Activated CD4-positive, alpha-beta T cell treated with anti-CD3 and anti-CD28 coated beads, Interleukin-2, amount 50 U/mL, for 4 hours (primary cell): ENCODE measurements around the gene FADS3.

ENCODE experiments used
- DNase-seq, 2 experiments: peaks; one replicate each; pipeline ENCODE4 v3.0.0-alpha.2; 2020

The FADS3 gene

GRCh38 chr11:61875698-61876097 lies 15.6 kb downstream of the FADS3 start:
- DNase-seq = no peak

GRCh38 chr11:61874853-61875252 lies 16.5 kb downstream of the FADS3 start:
- DNase-seq = no peak

GRCh38 chr11:61874377-61874809 lies 17.0 kb downstream of the FADS3 start:
- DNase-seq = no peak

DNA sequence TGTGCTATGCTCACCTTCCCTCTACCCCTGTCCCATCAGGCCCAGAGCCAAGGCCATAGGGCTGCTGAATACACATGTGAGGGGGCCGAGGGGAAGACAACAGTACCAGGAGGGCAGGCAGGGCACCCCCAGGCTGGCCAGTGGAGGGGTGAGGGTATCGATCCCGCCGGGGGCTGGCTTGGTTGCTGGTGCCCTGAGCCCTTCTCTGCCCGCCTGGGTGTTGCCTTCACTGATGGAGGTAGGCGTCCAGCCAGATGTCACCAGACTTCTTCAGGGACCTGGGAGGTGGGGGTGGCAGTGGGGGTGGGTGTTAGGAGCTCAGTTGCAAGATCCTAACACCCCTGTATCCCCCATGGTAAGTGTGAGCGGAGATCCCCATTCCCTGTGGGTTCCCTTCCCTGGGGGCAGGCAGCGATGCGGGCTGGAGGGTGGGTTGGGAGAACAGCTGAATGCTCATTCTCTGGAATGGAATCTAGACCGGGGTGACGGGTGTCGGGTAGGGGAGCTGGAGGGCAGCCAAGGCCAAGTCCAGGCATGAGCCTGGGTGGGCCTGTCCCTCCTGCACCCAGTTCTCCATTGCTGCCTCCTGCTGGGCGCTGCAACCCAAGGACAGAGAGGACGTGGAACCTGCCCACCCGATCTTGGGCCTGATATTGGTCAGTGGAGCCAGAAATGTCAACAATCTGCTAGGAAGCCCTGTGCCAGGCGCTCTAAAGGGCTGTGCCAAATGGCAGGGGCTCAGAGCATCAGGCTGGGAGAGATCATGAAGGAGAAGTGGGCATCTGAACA lies 17.6 kb downstream of the FADS3 start:
- DNase-seq = no peak

GRCh38 chr11:61872935-61873565 lies 18.3 kb downstream of the FADS3 start:
- no peak for DNase-seq

DNA sequence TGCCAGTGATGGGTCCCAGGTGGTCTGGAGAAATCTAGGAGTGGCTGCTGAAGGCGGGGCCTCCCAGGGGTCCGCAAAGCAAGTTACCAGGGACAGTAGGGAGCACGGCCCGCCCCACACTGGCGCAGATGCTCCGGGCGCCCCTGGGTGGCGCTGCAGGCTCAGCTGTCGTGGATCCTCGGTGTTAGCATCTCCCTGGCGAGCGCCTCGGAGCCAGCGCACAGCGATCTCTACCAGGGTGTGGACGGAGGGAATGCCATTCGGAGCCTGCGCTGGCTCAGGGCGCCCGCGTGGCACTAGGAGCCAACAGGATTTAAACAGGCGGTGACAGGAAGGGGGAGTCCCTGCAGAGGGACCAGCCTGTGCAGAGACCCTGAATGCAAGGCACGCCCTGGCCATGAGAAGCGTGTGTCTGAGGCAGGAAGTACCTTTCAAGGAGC lies 20.2 kb downstream of the FADS3 start:
- DNase-seq = peak; percentile 45 to 55

GRCh38 chr11:61870541-61871031 lies 20.8 kb downstream of the FADS3 start:
- no peak for DNase-seq

GRCh38 chr11:61869708-61870451 lies 21.5 kb downstream of the FADS3 start:
- DNase-seq = no peak

DNA sequence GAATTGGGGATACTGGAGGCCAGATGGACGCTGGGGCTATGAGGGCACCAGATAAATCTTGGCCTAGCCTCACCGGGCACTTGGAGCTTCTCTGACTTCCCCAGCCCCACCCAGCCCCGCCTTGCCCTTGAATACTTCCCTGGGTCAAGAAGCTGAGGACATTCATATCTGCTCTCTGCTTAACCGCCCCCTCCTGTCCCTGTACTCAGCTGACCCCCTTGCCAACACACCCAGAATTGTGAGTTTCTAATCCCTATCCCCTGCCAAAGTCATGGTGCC lies 22.0 kb downstream of the FADS3 start:
- no peak for DNase-seq

DNA sequence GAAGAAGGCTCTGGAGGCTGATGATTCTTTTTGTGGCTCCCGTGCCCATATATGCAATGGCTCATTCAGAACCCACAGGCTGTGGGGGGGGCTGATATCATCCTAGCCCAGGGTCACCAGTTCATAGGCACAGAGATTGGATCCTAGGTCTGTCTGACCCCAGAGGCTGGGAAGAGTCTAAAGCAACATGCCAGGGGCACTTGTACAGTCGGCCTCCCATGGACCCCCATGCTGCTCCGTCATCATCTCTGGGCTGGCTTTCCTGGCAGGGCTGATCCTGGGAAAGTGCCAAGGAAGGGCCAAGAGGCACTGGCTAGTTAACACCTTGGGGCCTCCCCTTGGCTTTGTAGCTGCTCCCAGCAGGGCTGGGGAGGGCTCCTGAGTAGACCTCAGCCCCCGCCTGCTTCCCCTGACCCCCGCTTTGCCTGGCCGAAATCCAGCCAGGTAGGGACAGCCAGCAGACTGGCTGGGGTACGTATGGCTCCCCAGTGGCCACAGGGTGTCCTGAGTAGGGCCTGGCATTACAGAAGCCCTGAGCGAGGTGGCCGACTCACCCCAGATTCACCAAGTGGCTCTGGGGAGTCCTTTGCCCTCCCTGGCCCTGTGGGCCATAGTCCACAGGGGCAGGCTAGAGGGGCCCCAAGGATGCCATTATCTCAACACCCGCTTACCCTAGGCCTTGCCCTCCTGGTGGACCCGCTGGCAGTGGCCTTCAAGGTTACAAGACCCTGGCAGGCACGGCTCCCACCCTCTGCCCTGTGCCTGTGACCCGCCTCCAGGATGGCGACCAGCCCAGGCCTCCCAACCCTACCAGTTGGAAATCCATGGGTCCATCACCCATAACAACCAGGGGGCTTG lies 22.5 kb downstream of the FADS3 start:
- no peak for DNase-seq

DNA sequence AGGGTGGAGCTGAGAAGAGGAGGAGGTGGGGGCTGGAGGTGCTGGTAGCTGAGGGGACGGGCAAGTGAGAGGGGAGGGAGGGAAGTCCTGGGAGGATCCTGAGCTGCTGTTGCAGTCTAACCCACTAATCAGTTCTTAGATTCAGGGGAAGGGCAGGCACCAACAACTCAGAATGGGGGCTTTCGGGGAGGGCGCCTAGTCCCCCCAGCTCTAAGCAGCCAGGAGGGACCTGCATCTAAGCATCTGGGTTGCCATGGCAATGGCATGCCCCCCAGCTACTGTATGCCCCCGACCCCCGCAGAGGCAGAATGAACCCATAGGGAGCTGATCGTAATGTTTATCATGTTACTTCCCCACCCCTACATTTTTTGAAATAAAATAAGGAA lies 24.4 kb downstream of the FADS3 start:
- no peak for DNase-seq

GRCh38 chr11:61866231-61866957 lies 25.0 kb downstream of the FADS3 start:
- DNase-seq = no peak

DNA sequence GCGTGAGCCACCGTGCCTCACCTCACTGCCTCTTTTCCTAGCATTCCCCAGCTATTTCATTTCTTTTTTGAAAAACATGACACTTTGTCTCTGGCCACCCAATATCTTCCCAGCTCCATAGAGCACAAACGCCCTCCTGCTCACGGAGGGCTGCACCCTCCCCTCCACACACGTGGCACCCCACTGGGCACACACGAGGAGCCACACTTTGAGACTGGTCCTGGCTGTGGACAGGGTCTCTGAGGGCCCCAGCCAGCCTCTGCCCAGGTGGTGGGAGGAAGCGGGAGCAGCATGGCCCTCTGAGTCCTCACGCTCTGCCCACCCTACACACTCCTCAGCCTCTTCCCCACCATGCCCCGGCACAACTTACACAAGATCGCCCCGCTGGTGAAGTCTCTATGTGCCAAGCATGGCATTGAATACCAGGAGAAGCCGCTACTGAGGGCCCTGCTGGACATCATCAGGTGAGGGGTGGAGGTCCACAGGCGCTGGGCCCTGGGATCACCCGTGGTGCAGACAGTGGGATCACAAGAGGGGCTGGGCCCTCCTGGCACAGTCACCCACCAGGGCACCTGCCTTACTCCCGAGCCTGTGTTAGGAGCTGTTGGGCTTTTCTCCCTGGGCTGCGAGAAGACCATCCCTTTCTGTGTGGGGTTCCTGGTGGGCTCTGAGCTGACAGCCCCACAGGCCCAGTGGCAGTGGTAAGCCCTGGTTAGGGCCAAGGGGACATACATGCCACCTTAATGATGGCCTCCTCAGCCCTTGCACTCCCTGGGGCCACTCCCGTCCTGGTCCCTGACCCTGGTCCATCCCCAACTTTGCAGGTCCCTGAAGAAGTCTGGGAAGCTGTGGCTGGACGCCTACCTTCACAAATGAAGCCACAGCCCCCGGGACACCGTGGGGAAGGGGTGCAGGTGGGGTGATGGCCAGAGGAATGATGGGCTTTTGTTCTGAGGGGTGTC lies 26.2 kb downstream of the FADS3 start:
- DNase-seq = no peak

DNA sequence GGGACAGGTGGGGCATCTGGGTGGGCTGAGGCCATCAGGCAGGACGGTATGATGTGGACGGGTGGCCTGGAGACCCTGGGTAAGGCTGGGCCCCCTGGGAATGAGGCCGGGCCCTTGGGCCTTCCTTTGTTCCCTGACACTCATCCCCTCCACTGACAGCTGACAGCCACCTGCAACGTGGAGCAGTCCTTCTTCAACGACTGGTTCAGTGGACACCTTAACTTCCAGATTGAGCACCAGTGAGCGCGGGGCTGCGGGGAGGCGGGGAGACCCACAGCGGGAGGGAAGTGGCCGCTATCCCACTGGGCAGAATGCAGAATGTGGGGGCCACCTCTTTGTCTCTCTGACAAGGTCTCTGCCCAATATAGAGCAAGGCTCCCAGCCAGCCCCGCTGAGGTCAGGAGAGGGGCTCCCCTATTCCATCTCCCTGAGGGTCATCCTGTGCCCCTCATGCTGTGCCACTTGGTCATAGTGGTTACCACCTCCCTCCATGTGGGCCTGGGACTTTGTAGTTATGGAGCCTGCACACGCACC lies 27.7 kb downstream of the FADS3 start:
- no peak for DNase-seq

- DNase-seq = no peak
These were observed 28.4 kb downstream of the FADS3 start for GRCh38 chr11:61862714-61863547.

DNA sequence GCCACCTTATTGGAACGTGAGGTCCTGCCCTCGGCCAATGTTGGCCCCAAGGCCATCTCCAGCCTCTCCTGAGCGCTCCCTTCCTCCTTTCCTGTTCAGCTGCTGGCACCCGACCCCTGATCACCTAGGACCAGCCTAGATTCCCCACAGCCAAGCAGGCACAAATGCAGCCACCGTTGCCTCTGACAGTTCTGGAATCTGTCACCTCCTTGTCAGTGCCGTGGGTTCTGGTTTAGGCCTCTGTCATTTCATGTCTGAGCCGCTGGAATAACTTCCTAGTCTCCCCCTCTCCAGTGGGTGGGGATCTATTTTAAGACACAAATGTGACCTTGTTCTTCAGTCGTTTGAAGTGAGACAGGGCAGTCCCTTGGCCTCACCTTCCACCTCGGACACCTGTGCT lies 29.7 kb downstream of the FADS3 start:
- DNase-seq = no peak

GRCh38 chr11:61860054-61860903 lies 31.1 kb downstream of the FADS3 start:
- no peak for DNase-seq

DNA sequence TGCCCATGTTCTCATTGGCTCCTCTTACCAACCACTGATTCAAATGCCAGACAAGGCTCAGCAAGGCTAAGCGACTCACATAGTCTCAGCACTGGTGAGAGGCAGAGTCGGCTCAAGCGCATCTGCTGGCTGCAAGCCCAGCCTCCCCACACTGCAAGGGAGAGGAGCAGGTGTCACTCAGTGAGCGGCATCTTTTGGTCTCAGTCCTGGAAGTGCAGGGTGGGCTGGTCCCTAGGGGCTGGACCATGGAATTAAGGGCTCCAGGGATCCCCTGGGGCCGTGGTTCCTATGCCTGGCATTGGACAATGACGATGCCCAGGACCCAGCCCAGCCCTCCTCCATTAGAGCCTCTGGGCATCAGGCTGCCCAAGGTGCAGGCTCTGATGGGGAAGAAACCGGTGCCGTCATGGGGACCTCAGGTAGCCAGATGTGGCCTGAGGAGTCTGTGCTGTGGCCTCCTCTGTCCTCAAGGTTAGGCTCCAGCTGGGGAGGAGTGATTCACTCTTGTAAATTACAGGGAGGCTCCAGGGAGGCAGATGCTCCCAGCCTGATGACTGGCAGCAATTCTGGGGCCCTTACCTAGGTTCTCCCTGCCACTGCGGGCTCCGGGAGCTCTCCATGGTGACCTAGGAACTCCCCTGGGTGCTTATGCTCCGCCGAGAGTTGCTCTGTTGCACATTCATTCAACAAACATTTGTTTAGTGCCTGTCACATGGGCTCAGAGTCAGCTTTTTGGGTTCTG lies 35.2 kb downstream of the FADS3 start:
- no peak for DNase-seq
